Mesendoderm (in vitro differentiated cells): Measurements from ENCODE around the gene CSNK1G1.
"Not testable (repeated sequence)": the region's sequence is repeated elsewhere in the genome, so short reads cannot be mapped to it uniquely, and the experiment has no call there.

Experiments used
- DNase-seq: peaks from one replicate; pipeline ENCODE4 v3.0.0; 2013
- H2AK5ac ChIP-seq: 2 replicates; pipeline ENCODE4 v1.6.1; 2013; ENCODE audit warnings: low read length, inconsistent platforms
- H2BK120ac ChIP-seq: 2 replicates; pipeline ENCODE4 v1.6.1; 2013; ENCODE audit warnings: low read depth, mild to moderate bottlenecking, low read length, moderate library complexity, mixed read lengths
- H2BK15ac ChIP-seq: replicated peaks from 2 replicates; pipeline ENCODE4 v1.6.1; 2013; ENCODE audit warnings: low read depth, mild to moderate bottlenecking, moderate library complexity
- H2BK5ac ChIP-seq: 2 replicates; pipeline ENCODE4 v1.6.1; 2013; ENCODE audit warnings: low read length, inconsistent platforms
- H3K18ac ChIP-seq: 2 replicates; pipeline ENCODE4 v1.6.1; 2013; ENCODE audit warnings: mild to moderate bottlenecking, low read length, mixed read lengths
- H3K23ac ChIP-seq: one replicate; pipeline ENCODE4 v1.6.1; 2013; ENCODE audit warnings: low read length
- H3K27ac ChIP-seq: 2 replicates; pipeline ENCODE4 v1.5.1; 2013; ENCODE audit warnings: low read depth, mild to moderate bottlenecking, inconsistent platforms, low read length, moderate library complexity
- H3K27me3 ChIP-seq: 2 replicates; pipeline ENCODE4 v1.6.1; 2013; ENCODE audit warnings: low read length, control low read depth, mild to moderate bottlenecking, inconsistent platforms; ENCODE audit not compliant: insufficient read depth, poor library complexity
- H3K36me3 ChIP-seq: 2 replicates; pipeline ENCODE4 v1.6.1; 2013; ENCODE audit warnings: low read length, inconsistent platforms; ENCODE audit not compliant: control insufficient read depth, insufficient read depth
- H3K4ac ChIP-seq: one replicate; pipeline ENCODE4 v1.6.1; 2013; ENCODE audit warnings: low read depth, mild to moderate bottlenecking, low read length, moderate library complexity
- H3K4me1 ChIP-seq: 2 replicates; pipeline ENCODE4 v1.6.1; 2013; ENCODE audit warnings: low read depth, low read length, inconsistent platforms; ENCODE audit not compliant: control insufficient read depth
- H3K4me2 ChIP-seq: 2 replicates; pipeline ENCODE4 v1.6.1; 2013; ENCODE audit warnings: low read length
- H3K4me3 ChIP-seq: 2 replicates; pipeline ENCODE4 v1.5.1; 2013; ENCODE audit warnings: mild to moderate bottlenecking, low read length
- H3K56ac ChIP-seq: one replicate; pipeline ENCODE4 v1.6.1; 2013; ENCODE audit warnings: low read length
- H3K79me1 ChIP-seq: 2 replicates; pipeline ENCODE4 v1.6.1; 2013; ENCODE audit warnings: low read length, inconsistent platforms
- H3K79me2 ChIP-seq: 2 replicates; pipeline ENCODE4 v1.6.1; 2013; ENCODE audit warnings: mild to moderate bottlenecking, low read length; ENCODE audit not compliant: control insufficient read depth, insufficient read depth
- H3K9ac ChIP-seq: 2 replicates; pipeline ENCODE4 v1.6.1; 2013; ENCODE audit warnings: low read length, inconsistent platforms
- H4K5ac ChIP-seq: one replicate; pipeline ENCODE4 v1.6.1; 2013; ENCODE audit warnings: low read length
- H4K8ac ChIP-seq: one replicate; pipeline ENCODE4 v1.6.1; 2013; ENCODE audit warnings: low read depth, mild to moderate bottlenecking, control low read depth, low read length, moderate library complexity
- WGBS: extraction: QIAGEN DNeasy Blood & Tissue Kit; methylation state at CpG from one replicate; pipeline ENCODE4 v1.1.7; 2013; ENCODE audit warnings: low lambda C conversion rate, missing lambda C conversion rate; ENCODE audit not compliant: insufficient coverage; ENCODE audit errors: extremely low coverage; 5-methylcytosine and 5-hydroxymethylcytosine counted together

The CSNK1G1 gene

DNA sequence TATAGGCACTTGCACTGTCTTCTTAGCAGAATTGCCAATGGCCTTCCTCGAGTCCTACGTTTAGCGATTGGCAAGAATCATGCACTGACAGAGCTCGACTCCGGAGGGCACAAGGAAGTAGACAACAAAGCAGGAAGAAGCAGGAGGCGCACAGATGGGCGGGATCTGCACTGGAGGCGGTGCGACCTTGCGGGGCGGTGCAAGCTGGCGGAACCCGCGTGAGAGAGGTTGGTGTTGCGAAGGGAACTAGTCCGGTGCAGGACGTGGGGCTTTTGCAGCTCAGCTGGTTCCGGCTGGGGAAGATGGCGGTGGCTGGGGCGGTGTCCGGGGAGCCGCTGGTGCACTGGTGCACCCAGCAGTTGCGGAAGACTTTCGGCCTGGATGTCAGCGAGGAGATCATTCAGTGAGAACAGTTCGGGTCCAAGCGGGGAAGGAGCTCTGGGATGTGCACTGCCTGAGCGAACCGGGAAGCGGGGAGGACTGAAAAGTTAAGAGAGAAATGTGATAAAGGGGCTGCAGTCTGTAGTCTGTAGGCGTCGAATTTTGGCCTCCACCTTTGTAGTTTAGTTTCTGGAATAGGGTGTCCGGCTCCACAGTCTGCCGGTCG is 31.7 kb upstream of the CSNK1G1 start, which contains the start of gene TRIP4:
TRIP4 (plus strand) TSS at position 275 of the 607 bp plus-strand sequence; CDS start at position 303, 28 bp downstream.
- H2BK120ac ChIP-seq: no peak within 1 kb of the TSS
- H2BK15ac ChIP-seq: no peak within 1 kb of the TSS
- no peak within 1 kb of the TSS for H2AK5ac ChIP-seq
- H3K4me2 ChIP-seq: peak within 1 kb of the TSS; percentile 86
- H3K4ac ChIP-seq: no peak within 1 kb of the TSS
- peak within 1 kb of the TSS; percentile 81 for H4K5ac ChIP-seq
- H3K27me3 ChIP-seq: no peaks in the 10 kb centered on the region
- H3K4me3 ChIP-seq: peak within 1 kb of the TSS; percentile 64
- no peak within 1 kb of the TSS for H3K27ac ChIP-seq
- H3K56ac ChIP-seq: peak within 1 kb of the TSS; percentile 84
- no peaks in the 10 kb centered on the region for H3K79me1 ChIP-seq
- H2BK5ac ChIP-seq: no peak within 1 kb of the TSS
- no peaks in the 10 kb centered on the region for H3K79me2 ChIP-seq
- H3K23ac ChIP-seq: no peak within 1 kb of the TSS
- WGBS: no CpG with 5 or more reads among the region's 35 CpGs
- H4K8ac ChIP-seq: no peak within 1 kb of the TSS
- DNase-seq: peak; percentile 98
- H3K36me3 ChIP-seq: no peaks in the 10 kb centered on the region
- H3K4me1 ChIP-seq: no peaks in the 10 kb centered on the region
- H3K9ac ChIP-seq: peak within 1 kb of the TSS; percentile 72
- H3K18ac ChIP-seq: no peak within 1 kb of the TSS

DNA sequence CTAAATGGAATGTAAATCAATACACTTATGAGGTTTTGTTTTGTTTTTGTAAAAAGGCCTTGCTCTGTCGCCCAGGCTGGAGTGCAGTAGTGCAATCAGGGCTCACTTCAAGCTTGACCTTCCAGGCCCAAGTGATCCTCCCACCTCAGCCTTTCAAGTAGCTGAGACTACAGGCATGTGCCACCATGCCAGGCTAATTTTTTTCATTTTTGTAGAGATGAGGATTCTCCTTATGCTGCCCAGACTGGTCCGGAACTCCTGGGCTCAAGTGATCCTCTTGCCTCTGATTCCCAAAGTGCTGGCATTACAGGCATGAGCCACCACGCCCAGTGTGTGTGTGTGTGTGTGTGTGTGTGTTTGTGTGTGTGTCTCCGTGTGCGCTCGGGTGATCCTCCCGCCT is 30.3 kb upstream of the CSNK1G1 start:
- Histone ChIP-seq H3K79me2 (no peaks in the 10 kb centered on the region), H3K56ac (no peak overlapping the region), H3K4me3 (no peak overlapping the region), H3K4ac (no peak overlapping the region), H2BK5ac (no peak overlapping the region), H2AK5ac (no peak overlapping the region), H3K27me3 (no peaks in the 10 kb centered on the region), H3K4me2 (no peak overlapping the region), H2BK120ac (no peak overlapping the region), H4K5ac (no peak overlapping the region), H3K27ac (no peak overlapping the region), H3K23ac (no peak overlapping the region), H3K36me3 (no peaks in the 10 kb centered on the region), H3K4me1 (no peaks in the 10 kb centered on the region), H4K8ac (no peak overlapping the region), H2BK15ac (no peak overlapping the region), H3K9ac (no peak overlapping the region), H3K18ac (no peak overlapping the region), H3K79me1 (no peaks in the 10 kb centered on the region)
- DNase-seq: no peak
- no CpG with 5 or more reads among the region's 7 CpGs for WGBS

DNA sequence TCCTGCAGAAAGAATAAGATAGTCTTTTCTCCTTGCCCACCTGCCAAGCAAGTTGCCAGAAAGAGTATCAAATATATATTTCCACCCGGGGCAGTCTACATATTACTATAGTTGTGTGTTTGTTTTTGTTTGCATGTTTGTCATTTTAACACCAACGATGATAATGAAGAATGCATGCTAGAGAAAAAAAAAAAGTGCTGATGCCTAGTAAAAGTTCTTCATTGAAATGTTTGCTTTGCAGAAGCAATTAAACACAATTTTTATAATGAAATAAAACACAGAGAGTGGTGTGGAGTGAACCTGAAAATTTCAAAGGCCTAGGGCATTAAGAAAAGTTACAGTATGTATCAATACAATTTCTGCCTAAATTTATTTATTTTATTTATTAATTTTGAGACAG is 27.8 kb upstream of the CSNK1G1 start:
- Histone ChIP-seq H3K9ac (no peak overlapping the region), H2BK5ac (no peak overlapping the region), H3K4me2 (no peak overlapping the region), H4K8ac (no peak overlapping the region), H2BK120ac (no peak overlapping the region), H3K36me3 (no peaks in the 10 kb centered on the region), H3K27me3 (no peaks in the 10 kb centered on the region), H4K5ac (no peak overlapping the region), H3K27ac (no peak overlapping the region), H3K18ac (no peak overlapping the region), H3K79me2 (peaks cover 10% of the 10 kb centered on the region), H3K79me1 (peaks cover 2% of the 10 kb centered on the region), H3K4me1 (no peaks in the 10 kb centered on the region), H3K23ac (no peak overlapping the region), H2BK15ac (no peak overlapping the region), H3K4ac (no peak overlapping the region), H3K4me3 (no peak overlapping the region), H3K56ac (no peak overlapping the region), H2AK5ac (no peak overlapping the region)
- DNase-seq: no peak
- no CpG with 5 or more reads among the region's 2 CpGs for WGBS

DNA sequence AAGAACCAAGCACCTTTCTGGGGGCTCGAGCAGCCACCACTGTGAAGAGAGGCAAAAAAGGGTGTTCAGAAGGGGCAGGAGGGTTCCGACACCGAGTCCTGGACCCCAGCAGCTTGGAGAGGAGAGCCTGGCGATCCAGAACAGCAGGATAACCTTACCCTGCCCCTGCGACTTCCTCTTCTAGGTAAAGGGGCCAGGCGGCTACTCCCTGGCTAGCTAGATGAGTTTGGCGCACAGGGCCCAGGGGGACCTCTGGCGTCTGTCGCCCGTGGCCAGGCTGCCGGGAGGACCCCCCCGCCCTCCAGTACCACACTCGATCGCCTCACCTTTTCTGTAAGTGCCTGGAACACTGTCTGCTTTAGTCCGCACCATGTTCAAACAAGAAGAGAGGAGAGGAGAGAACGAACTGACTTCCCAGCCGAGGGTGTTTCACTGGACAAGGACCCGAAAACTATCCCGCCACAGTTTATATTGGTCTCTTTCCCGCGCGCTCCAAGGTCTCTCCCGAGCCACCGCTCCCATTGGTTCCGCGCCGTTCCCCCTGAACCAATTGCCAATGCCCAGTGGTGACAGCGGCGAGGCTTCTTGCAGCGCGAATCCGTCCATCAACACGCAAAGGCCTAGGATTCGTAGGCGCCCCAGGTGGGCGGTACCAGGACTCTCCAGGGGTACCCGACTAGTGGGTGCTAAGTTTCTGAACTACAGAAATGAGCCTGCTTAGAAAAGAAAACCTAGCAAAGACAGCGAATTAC is 25.2 kb upstream of the CSNK1G1 start, which contains the start of gene PCLAF:
PCLAF (minus strand) TSS at position 442 of the 752 bp plus-strand sequence; CDS start at position 372, 70 bp downstream.
- H3K27ac ChIP-seq: no peak within 1 kb of the TSS
- DNase-seq: peak; percentile 98
- peaks cover 10% of the 10 kb centered on the region for H3K79me2 ChIP-seq
- H3K4me3 ChIP-seq: peak within 1 kb of the TSS; percentile 63
- no peaks in the 10 kb centered on the region for H3K27me3 ChIP-seq
- no peak within 1 kb of the TSS for H2BK120ac ChIP-seq
- H3K79me1 ChIP-seq: peaks cover 2% of the 10 kb centered on the region
- peak within 1 kb of the TSS; percentile 31 for H2AK5ac ChIP-seq
- H3K36me3 ChIP-seq: no peaks in the 10 kb centered on the region
- H3K4me1 ChIP-seq: no peaks in the 10 kb centered on the region
- peak within 1 kb of the TSS; percentile 86 for H3K9ac ChIP-seq
- H3K56ac ChIP-seq: peak within 1 kb of the TSS; percentile 86
- H4K8ac ChIP-seq: peak within 1 kb of the TSS; percentile 39
- no peak within 1 kb of the TSS for H2BK5ac ChIP-seq
- WGBS: no CpG with 5 or more reads among the region's 38 CpGs
- peak within 1 kb of the TSS; percentile 85 for H3K23ac ChIP-seq
- peak within 1 kb of the TSS; percentile 96 for H3K4me2 ChIP-seq
- H3K4ac ChIP-seq: peak within 1 kb of the TSS; percentile 63
- peak within 1 kb of the TSS; percentile 7 for H3K18ac ChIP-seq
- H2BK15ac ChIP-seq: no peak within 1 kb of the TSS
- no peak within 1 kb of the TSS for H4K5ac ChIP-seq

DNA sequence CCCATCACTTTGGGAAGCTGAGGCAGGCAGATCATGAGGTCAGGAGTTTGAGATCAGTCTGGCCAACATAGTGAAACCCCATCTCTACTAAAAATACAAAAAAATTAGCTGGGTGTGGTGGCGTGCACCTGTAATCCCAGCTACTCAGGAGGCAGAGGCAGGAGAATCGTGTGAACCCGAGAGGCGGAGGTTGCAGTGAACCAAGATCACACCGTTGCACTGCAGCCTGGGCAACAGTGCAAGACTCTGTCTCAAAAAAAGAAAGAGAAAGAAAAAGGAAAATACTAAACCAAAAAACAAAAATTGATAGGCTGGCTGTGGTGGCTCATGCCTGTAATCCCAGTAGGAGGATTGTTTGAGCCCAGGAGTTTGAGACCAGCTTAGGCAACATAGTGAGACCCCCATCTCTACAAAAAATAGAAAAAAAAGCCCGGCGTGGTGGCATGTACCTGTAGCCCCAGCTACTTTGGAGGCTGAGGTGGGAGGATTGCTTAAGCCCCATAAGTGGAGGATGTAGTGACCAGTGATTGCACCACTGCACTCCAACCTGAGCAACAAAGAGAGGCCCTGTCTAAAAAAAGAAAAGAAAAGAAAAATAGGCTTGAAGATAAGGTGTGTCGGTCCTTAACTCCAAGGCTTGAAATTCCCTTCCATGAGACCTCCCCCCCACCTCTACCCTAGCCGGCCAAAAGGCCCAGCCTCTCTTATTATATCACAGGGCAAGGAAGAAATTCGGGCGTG is 24.3 kb upstream of the CSNK1G1 start:
- H3K27ac ChIP-seq, H2AK5ac ChIP-seq, H3K4me1 ChIP-seq, H2BK15ac ChIP-seq, H3K79me1 ChIP-seq, H2BK5ac ChIP-seq, H2BK120ac ChIP-seq, H3K27me3 ChIP-seq, H3K36me3 ChIP-seq, H4K5ac ChIP-seq: not testable (repeated sequence)
- Histone ChIP-seq H3K23ac (peak overlapping the region; percentile 85), H3K4me2 (peak overlapping the region; percentile 96), H3K56ac (peak overlapping the region; percentile 86), H3K4ac (peak overlapping the region; percentile 45), H4K8ac (peak overlapping the region; percentile 39), H3K18ac (peak overlapping the region; percentile 7), H3K79me2 (peaks cover 10% of the 10 kb centered on the region), H3K9ac (peak overlapping the region; percentile 86), H3K4me3 (peak overlapping the region; percentile 63)
- DNase-seq: peak; percentile 13
- no CpG with 5 or more reads among the region's 11 CpGs for WGBS
